GM19193 (cell line): ENCODE measurements around the gene IFNL4.

Source experiments
- POLR2A ChIP-seq: IDR thresholded peaks from 4 replicates; pipeline ENCODE4 v1.6.1; 2011; ENCODE audit not compliant: insufficient read depth, insufficient read length; ENCODE audit errors: extremely low read depth

Gene IFNL4

DNA sequence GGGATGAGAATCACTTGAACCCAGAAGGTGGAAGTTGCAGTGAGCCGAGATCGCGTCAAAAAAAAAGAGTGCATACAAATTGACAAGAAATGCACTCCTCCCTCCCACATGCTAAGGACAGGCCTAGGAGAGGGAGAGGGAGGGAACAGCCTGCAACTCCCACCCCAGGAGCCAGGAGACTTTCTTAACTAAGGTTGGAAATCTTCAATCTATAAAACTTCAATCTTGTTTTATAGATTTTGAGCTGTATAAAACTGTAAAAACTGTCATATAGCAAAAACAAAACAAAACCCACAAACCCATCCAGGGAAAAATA lies 43.2 kb downstream of the IFNL4 start:
- TF ChIP-seq POLR2A = no peak

DNA sequence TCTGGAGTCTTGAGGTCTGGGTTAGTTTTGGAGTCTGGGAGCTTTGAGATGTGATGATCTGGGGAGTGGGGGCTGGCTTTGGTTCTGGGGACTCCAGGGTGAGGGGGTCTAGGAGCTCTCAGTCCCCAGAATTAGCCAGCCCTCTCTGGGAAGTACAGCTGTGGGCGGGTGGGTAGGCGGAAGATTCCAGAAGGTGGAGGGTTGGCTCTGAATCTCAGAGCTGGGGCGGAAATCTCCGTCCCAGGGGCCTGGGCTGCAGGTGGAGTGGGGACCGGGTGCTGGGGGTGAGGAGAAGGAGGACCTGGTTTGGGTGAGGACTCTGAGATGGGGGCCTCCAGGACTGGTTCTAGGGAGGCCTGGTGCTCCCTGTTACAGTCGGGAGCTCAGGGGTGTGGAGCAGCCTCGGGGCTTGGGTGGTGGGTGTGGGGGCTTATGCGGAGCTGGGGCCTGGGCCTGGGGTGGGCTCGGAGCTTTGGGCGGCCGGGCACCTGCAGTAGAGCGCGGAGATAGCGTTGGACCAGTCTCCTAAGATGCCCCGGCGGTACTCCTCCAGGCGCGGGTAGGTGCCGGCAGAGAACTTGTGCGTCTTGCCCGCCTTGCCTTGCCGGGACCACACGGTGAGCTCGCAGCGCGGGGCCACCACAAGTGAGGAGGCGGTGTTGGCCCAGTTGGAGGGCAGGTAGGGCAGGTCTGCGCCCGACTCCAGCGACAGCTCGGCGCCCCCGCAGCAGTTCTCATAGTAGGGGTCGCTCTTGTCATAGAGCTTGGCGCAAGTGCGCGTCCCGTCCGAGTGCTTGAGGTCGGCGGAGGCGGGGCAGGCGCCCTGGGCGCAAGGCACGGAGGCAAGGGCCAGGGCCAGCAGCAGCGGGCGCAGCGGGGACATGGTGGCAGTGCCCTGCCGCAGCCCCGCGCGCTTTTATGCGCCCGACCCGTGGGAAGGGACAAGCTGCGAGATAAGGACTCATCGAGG lies 45.0 kb downstream of the IFNL4 start, which contains the start of gene SYCN:
Gene SYCN (minus strand): TSS at position 892 of the 970 bp plus-strand sequence. CDS start 9 bp downstream, at position 883.
- no peak for TF ChIP-seq POLR2A

DNA sequence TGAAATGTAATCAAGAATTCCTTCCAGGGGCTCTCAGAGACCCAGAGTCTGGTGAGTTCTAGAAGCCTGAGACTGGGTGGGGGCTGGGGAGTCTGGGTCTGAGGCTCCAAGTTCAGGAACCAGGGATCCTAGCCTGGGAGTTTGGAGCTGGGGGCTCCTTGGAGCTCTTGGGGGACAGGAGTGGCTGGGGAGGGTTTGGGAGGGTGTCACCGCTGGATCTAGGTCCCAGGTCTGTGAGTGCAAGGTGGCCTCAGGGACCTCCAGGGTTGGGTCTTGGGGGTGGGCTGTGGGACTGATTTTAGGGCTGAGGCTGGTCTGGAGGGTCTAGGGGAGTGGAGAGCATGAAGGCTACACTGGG lies 45.7 kb downstream of the IFNL4 start:
- TF ChIP-seq POLR2A = no peak

DNA sequence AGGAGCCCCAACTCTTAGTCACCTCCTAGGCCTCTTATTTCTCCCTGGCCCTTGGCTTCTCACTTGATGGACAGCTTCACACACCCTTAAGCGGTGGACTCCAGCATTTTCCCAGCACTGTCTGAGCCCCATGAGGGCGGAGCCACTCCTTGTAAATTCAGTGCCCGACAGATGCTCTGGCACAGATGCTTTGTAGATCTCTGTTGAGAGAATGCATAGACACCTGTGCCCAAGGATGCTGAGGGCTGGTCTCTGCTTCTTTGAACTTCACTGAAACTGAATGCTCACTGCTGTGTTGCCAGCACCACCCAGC lies 47.9 kb downstream of the IFNL4 start:
- no peak for TF ChIP-seq POLR2A

DNA sequence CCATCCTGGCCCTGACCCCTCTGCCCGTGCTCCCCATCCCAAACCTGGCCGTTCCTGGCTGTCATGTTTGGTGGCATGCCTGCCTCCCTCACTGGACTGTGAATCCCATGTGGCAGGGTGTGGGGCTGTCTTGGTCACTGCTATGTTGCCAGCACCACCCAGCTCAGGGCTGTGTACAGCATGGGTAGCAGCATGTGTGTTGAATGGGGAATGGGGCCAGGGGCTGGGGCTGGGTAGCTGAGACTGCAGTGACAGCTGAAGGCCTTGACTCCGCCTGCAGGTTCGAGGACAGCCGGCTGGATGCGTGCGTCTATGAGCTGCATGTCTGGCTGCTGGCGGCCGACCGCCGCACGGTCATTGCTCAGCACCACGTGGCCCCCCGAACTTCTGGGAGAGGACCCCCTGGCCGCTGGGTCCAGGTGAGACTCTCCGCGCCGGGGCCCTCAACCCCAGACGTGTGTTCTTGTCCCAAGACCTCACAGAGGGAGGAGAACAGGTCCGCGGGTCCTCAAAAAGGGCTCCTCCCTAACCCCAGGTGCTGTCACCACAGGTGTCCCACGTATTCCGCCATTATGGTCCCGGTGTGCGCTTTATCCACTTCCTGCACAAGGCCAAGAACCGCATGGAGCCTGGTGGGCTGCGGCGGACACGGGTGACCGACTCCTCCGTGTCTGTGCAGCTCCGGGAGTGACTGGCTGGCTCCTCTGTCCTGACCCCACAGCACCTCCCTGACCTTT lies 48.4 kb downstream of the IFNL4 start:
- TF ChIP-seq POLR2A = no peak

DNA sequence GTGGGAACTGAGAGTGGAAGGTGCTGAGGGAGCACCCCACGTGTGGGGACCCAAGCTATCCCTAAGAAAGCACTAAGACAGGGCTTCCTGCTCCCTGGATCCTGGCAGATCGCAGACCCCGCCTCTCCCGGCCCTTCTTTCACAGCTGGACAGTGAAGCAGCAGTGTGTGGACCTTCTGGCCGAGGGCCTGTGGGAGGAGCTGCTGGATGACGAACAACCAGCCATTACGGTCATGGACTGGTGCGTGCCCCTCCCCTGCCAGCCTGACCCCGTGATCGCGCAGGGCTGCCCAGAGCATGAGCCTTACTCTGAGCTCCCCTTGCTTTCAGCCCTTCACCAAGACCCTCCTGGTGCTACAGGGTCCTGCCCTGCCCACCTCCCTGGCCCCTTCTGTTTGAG lies 49.6 kb downstream of the IFNL4 start:
- TF ChIP-seq POLR2A = no peak

DNA sequence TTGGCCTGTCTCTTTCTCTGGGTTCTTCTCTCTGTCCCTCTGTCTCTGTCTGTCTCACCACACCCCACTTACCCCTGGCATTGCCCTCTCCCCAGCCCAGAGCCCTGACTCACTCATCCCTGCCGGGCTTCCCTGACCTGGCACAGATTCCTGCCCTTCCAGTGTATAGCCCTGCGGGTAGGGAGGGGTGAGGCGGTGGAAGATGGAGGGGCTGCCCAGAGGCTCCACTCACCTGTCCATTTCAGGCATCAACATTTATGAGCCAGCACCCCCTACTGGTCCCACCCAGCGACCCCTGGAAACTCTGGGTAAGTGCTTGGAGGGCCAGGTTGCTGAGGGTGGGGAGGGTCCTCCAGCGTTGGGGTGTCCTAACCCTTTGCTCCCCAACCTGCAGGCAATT lies 50.8 kb downstream of the IFNL4 start:
- TF ChIP-seq POLR2A = no peak

DNA sequence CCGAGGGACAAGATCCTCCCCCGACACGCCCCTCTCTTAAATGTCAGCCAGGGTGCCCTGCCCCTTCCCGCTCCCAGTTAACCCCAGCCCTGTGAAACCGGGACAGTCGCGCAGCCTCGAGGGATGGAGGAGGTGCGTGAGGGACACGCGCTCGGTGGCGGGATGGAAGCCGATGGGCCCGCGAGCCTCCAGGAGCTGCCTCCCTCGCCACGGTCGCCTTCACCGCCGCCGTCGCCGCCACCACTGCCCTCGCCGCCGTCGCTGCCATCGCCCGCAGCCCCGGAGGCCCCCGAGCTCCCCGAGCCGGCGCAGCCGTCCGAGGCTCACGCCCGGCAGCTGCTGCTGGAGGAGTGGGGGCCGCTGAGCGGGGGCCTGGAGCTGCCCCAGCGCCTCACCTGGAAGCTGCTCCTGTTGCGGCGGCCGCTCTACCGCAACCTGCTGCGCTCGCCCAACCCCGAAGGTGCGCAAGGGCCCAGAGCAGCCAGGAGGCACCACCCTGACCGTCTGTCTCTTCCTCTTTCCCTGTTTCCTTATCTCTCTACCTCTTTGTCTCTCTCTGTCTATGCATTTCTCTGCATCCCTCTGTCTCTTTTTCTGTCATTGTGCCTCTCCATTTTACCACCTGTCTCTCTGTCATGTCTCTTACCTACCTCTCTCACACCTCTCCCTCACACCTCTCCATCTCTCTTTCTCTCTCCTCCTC lies 51.6 kb downstream of the IFNL4 start, which contains the start of gene NCCRP1:
Gene NCCRP1 (plus strand): TSS at position 105 of the 703 bp plus-strand sequence. CDS start 19 bp downstream, at position 124.
- no peak for TF ChIP-seq POLR2A

DNA sequence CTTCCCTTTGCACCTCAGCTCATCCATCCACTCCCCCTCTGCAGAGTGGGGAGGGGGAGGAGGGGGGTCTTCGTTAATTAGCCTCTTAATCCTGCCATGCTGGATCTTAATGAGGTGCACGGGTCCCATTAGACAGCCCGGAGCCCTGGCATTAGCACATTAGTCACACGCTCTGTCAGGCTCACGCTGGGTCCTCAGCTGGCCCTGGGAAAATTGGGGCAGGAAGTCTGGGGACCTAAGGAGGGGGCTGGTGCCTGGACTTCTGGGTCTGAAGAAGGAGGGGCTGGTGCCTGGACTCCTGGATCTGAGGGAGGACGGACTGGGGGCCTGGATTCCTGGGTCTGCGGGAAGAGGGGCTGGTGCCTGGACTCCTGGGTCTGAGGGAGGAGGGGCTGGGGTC lies 52.3 kb downstream of the IFNL4 start:
- no peak for TF ChIP-seq POLR2A
